Measurements from ENCODE around the gene PABPN1L. TPM values are rescaled to one million over a fixed set of nuclear protein-coding genes. Genes with fewer than 3 reads are reported as not detected.

The PABPN1L gene
- total and polyA plus RNA-seq, 2 of the 13 experiments (the other 11 are each of a cell fraction or from before 2014, with no cell fraction given) = not detected

DNA sequence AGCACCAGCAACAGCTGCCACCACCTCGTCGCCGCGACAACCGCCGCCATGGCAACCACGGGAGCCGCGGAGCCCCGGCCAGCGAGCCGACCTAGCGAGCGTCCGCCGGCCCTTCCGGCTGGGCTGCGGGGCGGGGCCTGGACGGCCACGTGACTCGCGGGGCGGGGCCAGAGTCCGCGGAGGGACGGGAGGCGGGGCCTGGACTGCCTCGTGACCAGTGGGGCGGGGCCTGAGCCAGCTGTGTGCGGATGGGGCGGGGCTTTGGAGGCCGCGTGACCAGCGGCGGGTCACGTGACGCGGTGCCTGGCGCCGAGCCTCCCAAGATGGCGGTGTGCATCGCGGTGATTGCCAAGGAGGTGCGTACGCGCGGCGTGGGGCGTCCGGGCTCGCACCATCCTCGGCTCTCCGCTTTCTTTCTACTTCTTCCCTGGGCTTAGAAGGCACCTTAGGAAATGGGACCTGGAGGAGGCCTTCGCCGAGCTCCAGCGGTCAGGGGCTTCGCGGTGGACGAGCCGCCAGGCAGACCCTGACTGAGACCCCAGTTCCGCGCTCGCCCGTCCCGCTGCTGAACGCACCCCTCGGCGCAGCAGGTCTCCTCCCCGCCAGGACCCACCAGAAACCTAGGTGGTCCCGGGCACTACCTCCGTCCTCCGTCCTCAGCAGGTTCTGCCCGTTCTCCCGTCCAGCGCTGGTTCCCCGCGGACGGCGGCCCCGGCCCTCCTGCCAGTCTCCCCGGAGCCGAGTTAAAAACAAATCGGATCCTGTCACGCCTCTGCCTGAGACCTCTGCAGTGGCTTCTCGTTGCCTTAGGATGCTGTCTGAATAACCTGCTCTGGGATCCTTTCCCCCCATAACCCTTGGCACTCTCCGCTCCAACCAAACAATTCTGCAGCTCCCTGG lies 9.4 kb downstream of the PABPN1L start, which contains the start of the genes GALNS and TRAPPC2L (continued):
- TF ChIP-seq, protein P1, sequence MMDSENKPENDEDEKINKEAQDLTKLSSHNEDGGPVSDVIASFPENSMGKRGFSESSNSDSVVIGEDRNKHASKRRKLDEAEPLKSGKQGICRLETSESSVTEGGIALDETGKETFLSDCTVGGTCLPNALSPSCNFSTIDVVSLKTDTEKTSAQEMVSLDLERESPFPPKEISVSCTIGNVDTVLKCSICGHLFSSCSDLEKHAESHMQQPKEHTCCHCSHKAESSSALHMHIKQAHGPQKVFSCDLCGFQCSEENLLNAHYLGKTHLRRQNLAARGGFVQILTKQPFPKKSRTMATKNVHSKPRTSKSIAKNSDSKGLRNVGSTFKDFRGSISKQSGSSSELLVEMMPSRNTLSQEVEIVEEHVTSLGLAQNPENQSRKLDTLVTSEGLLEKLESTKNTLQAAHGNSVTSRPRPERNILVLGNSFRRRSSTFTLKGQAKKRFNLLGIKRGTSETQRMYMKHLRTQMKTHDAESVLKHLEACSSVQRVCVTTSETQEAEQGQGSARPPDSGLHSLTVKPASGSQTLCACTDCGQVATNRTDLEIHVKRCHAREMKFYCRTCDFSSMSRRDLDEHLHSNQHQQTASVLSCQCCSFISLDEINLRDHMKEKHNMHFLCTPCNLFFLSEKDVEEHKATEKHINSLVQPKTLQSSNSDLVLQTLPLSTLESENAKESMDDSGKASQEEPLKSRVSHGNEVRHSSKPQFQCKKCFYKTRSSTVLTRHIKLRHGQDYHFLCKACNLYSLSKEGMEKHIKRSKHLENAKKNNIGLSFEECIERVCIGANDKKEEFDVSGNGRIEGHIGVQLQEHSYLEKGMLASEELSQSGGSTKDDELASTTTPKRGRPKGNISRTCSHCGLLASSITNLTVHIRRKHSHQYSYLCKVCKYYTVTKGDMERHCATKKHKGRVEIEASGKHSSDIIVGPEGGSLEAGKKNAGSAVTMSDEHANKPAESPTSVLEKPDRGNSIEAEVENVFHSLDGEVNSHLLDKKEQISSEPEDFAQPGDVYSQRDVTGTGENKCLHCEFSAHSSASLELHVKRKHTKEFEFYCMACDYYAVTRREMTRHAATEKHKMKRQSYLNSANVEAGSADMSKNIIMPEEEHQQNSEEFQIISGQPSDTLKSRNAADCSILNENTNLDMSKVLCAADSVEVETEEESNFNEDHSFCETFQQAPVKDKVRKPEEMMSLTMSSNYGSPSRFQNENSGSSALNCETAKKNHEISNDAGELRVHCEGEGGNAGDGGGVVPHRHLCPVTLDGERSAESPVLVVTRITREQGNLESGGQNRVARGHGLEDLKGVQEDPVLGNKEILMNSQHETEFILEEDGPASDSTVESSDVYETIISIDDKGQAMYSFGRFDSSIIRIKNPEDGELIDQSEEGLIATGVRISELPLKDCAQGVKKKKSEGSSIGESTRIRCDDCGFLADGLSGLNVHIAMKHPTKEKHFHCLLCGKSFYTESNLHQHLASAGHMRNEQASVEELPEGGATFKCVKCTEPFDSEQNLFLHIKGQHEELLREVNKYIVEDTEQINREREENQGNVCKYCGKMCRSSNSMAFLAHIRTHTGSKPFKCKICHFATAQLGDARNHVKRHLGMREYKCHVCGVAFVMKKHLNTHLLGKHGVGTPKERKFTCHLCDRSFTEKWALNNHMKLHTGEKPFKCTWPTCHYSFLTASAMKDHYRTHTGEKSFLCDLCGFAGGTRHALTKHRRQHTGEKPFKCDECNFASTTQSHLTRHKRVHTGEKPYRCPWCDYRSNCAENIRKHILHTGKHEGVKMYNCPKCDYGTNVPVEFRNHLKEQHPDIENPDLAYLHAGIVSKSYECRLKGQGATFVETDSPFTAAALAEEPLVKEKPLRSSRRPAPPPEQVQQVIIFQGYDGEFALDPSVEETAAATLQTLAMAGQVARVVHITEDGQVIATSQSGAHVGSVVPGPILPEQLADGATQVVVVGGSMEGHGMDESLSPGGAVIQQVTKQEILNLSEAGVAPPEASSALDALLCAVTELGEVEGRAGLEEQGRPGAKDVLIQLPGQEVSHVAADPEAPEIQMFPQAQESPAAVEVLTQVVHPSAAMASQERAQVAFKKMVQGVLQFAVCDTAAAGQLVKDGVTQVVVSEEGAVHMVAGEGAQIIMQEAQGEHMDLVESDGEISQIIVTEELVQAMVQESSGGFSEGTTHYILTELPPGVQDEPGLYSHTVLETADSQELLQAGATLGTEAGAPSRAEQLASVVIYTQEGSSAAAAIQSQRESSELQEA (CRISPR knock-in tag; IDR thresholded peaks at IDR 0.05; ENCODE audit: not compliant biosample characterization) = peak; percentile 28
- TF ChIP-seq GZF1 (CRISPR knock-in tag; IDR thresholded peaks at IDR 0.05) (peak; percentile 77; the same call in 1 of the 2 replicates), KMT2B (CRISPR knock-in tag; IDR thresholded peaks at IDR 0.05) (peak; percentile 57; the same call in 1 of the 2 replicates), ZNF143 (CRISPR knock-in tag; IDR thresholded peaks at IDR 0.05) (peak; percentile 36; the same call in 1 of the 2 replicates), JUNB (CRISPR knock-in tag; IDR thresholded peaks at IDR 0.05; ENCODE audit: borderline replicate concordance) (no peak), HDAC2 (CRISPR knock-in tag; IDR thresholded peaks at IDR 0.05) (peak; percentile 56; the same call in 1 of the 2 replicates), RELA (CRISPR knock-in tag; IDR thresholded peaks at IDR 0.05) (no peak; the same call in 1 of the 2 replicates)
- TF ChIP-seq, protein P2, sequence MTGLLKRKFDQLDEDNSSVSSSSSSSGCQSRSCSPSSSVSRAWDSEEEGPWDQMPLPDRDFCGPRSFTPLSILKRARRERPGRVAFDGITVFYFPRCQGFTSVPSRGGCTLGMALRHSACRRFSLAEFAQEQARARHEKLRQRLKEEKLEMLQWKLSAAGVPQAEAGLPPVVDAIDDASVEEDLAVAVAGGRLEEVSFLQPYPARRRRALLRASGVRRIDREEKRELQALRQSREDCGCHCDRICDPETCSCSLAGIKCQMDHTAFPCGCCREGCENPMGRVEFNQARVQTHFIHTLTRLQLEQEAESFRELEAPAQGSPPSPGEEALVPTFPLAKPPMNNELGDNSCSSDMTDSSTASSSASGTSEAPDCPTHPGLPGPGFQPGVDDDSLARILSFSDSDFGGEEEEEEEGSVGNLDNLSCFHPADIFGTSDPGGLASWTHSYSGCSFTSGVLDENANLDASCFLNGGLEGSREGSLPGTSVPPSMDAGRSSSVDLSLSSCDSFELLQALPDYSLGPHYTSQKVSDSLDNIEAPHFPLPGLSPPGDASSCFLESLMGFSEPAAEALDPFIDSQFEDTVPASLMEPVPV (CRISPR knock-in tag; IDR thresholded peaks at IDR 0.05) = no peak
- TF ChIP-seq, protein P3, sequence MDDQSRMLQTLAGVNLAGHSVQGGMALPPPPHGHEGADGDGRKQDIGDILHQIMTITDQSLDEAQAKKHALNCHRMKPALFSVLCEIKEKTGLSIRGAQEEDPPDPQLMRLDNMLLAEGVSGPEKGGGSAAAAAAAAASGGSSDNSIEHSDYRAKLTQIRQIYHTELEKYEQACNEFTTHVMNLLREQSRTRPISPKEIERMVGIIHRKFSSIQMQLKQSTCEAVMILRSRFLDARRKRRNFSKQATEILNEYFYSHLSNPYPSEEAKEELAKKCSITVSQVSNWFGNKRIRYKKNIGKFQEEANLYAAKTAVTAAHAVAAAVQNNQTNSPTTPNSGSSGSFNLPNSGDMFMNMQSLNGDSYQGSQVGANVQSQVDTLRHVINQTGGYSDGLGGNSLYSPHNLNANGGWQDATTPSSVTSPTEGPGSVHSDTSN (CRISPR knock-in tag; IDR thresholded peaks at IDR 0.05; ENCODE audit: borderline replicate concordance) = no peak
- TF ChIP-seq, protein P4, sequence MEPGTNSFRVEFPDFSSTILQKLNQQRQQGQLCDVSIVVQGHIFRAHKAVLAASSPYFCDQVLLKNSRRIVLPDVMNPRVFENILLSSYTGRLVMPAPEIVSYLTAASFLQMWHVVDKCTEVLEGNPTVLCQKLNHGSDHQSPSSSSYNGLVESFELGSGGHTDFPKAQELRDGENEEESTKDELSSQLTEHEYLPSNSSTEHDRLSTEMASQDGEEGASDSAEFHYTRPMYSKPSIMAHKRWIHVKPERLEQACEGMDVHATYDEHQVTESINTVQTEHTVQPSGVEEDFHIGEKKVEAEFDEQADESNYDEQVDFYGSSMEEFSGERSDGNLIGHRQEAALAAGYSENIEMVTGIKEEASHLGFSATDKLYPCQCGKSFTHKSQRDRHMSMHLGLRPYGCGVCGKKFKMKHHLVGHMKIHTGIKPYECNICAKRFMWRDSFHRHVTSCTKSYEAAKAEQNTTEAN (CRISPR knock-in tag; conservative IDR thresholded peaks at IDR 0.05) = 0 out of 2 replicates have a peak, but pooled peaks have one; percentile 55
- TF ChIP-seq, protein P5, sequence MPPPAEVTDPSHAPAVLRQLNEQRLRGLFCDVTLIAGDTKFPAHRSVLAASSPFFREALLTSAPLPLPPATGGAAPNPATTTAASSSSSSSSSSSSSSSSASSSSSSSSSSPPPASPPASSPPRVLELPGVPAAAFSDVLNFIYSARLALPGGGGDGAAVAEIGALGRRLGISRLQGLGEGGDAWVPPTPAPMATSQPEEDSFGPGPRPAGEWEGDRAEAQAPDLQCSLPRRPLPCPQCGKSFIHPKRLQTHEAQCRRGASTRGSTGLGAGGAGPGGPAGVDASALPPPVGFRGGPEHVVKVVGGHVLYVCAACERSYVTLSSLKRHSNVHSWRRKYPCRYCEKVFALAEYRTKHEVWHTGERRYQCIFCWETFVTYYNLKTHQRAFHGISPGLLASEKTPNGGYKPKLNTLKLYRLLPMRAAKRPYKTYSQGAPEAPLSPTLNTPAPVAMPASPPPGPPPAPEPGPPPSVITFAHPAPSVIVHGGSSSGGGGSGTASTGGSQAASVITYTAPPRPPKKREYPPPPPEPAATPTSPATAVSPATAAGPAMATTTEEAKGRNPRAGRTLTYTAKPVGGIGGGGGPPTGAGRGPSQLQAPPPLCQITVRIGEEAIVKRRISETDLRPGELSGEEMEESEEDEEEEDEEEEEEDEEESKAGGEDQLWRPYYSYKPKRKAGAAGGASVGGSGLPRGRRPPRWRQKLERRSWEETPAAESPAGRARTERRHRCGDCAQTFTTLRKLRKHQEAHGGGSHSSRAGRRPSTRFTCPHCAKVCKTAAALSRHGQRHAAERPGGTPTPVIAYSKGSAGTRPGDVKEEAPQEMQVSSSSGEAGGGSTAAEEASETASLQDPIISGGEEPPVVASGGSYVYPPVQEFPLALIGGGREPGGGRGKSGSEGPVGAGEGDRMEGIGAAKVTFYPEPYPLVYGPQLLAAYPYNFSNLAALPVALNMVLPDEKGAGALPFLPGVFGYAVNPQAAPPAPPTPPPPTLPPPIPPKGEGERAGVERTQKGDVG (CRISPR knock-in tag; IDR thresholded peaks at IDR 0.05; ENCODE audit: borderline replicate concordance) = peak; percentile 66; the same call in 1 of the 2 replicates

Data from HepG2 (cell line).